ENCODE results near the gene DEPP1.

DEPP1 gene

GRCh38 chr10:44950326-44951225 is 28.0 kb downstream of the DEPP1 start:
- no peak for FAIRE-seq

- FAIRE-seq, result no peak
These were observed 28.7 kb downstream of the DEPP1 start for GRCh38 chr10:44949915-44950314.

- no peak for FAIRE-seq
These were observed 29.3 kb downstream of the DEPP1 start for GRCh38 chr10:44949127-44949802.

GRCh38 chr10:44948642-44949041 is 30.0 kb downstream of the DEPP1 start:
- FAIRE-seq, result no peak

- no peak for FAIRE-seq
These were observed 31.0 kb downstream of the DEPP1 start for GRCh38 chr10:44947371-44948152.

- FAIRE-seq, result no peak
These were observed 32.4 kb downstream of the DEPP1 start for GRCh38 chr10:44946205-44946604.

- FAIRE-seq, result peak; percentile 73
These were observed 34.3 kb downstream of the DEPP1 start for GRCh38 chr10:44944354-44944753.

- FAIRE-seq, result no peak
These were observed 38.8 kb downstream of the DEPP1 start for GRCh38 chr10:44939691-44940401.

GRCh38 chr10:44938956-44939355 is 39.7 kb downstream of the DEPP1 start:
- FAIRE-seq, result no peak

- no peak for FAIRE-seq
These were observed 41.2 kb downstream of the DEPP1 start for GRCh38 chr10:44937196-44938005.

GRCh38 chr10:44936314-44936975 is 42.2 kb downstream of the DEPP1 start:
- no peak for FAIRE-seq

- FAIRE-seq, result no peak
These were observed 42.7 kb downstream of the DEPP1 start for GRCh38 chr10:44935966-44936295.

GRCh38 chr10:44935201-44935965 is 43.2 kb downstream of the DEPP1 start:
- no peak for FAIRE-seq

- no peak for FAIRE-seq
These were observed 44.0 kb downstream of the DEPP1 start for GRCh38 chr10:44934416-44935200.

GRCh38 chr10:44933451-44934321 is 44.9 kb downstream of the DEPP1 start:
- FAIRE-seq, result no peak

- FAIRE-seq, result no peak
These were observed 45.8 kb downstream of the DEPP1 start for GRCh38 chr10:44932517-44933450.

Measured in islet of Langerhans (tissue), 1 donor.